ENCODE measurements around the gene TMEM91. TPM values are rescaled to one million over a fixed set of nuclear protein-coding genes. Genes with fewer than 3 reads are reported as not detected.

The TMEM91 gene
- polyA plus RNA-seq, 1 of the 3 experiments (the other 2 are of a cell fraction): 5.7 TPM

- no peak overlapping the region for H3K27ac ChIP-seq (ENCODE audit: low read depth in 2 of 2, low read length in 1 of 2)
- H3K79me2 ChIP-seq (ENCODE audit: insufficient read depth): no peaks in the 10 kb centered on the region
- WGBS (ENCODE audit: low lambda C conversion rate): 92% methylated on average over 24 of the region's 36 CpGs
- H3K9me3 ChIP-seq: no peaks in the 10 kb centered on the region
- no peak for DNase-seq
- no peaks in the 10 kb centered on the region for H3K9me2 ChIP-seq
- H2AFZ ChIP-seq (ENCODE audit: low read depth): no peak overlapping the region
- ChIA-PET CTCF (interaction anchor here (1.3 kb wide), 2 partner anchors 13 to 23 kb away, joined by 3 to 4 read pairs; partner anchors contain the start of gene DMAC2), POLR2A (interaction anchor here (1.0 kb wide), 1 partner anchor 13 kb away, joined by 6 read pairs; the partner anchor contains the start of gene DMAC2)
- H3F3A ChIP-seq (replicated peaks; ENCODE audit: insufficient read depth): peaks cover 3% of the 10 kb centered on the region
- H3K4me3 ChIP-seq (ENCODE audit: low read depth in 2 of 2, low read length in 1 of 2): no peak overlapping the region
- H3K36me3 ChIP-seq (replicated peaks in 1 of 2; ENCODE audit: control insufficient read depth in 1 of 2, insufficient read depth in 2 of 2, low read length in 1 of 2): peaks cover 0 to 21% of the 10 kb centered on the region in 2 experiments
- H3K4me1 ChIP-seq (ENCODE audit: control insufficient read depth in 1 of 2, insufficient read depth in 2 of 2, low read depth in 1 of 2, low read length in 1 of 2): peaks cover 0 to 7% of the 10 kb centered on the region in 2 experiments; a peak in 1 of 4 replicates
- no peak overlapping the region for H3K4me2 ChIP-seq
- no peak overlapping the region for H3K9ac ChIP-seq
- TF ChIP-seq RAD21 (IDR thresholded peaks at IDR 0.05; ENCODE audit: low read length): no peak
- TF ChIP-seq GABPA (IDR thresholded peaks at IDR 0.05; ENCODE audit: low read depth): no peak
- TF ChIP-seq RCOR1 (IDR thresholded peaks at IDR 0.05; ENCODE audit: low read length): no peak
- TF ChIP-seq RXRA (IDR thresholded peaks at IDR 0.05; ENCODE audit: borderline replicate concordance, low read depth): no peak
- no peak for TF ChIP-seq USF2 (IDR thresholded peaks at IDR 0.05; ENCODE audit: borderline replicate concordance, low read depth, low read length)
- TF ChIP-seq RFX5 (IDR thresholded peaks at IDR 0.05; ENCODE audit: low read length): no peak
- TF ChIP-seq ELF1 (IDR thresholded peaks at IDR 0.05): no peak
- no peak for TF ChIP-seq REST (IDR thresholded peaks at IDR 0.05; ENCODE audit: low read depth, low read length)
- TF ChIP-seq NRF1 (IDR thresholded peaks at IDR 0.05; ENCODE audit: low read depth, low read length): no peak
- TF ChIP-seq TEAD4 (IDR thresholded peaks at IDR 0.05; ENCODE audit: borderline replicate concordance, insufficient read depth): no peak
- no peak for TF ChIP-seq YY1 (IDR thresholded peaks at IDR 0.05; ENCODE audit: low read depth)
- H3K27me3 ChIP-seq (ENCODE audit: insufficient read depth): no peaks in the 10 kb centered on the region
- no peaks in the 10 kb centered on the region for H4K20me1 ChIP-seq (ENCODE audit: insufficient read depth)
Observed at GRCh38 chr19:41426116-41426841, 49.9 kb downstream of the TMEM91 start.

Measured in SK-N-SH (cell line).